HepG2 (cell line): Measurements from ENCODE around the gene ATG16L2. TPM values are rescaled to one million over a fixed set of nuclear protein-coding genes. Genes with fewer than 3 reads are reported as not detected.

Source experiments
- GABPA ChIP-seq, 2 experiments: IDR thresholded peaks; 2 replicates each; pipeline ENCODE4 v1.6.1; 2011 to 2016; ENCODE audit warnings: low read depth in 2 of 2, low read length in 1 of 2, missing biosample characterization in 1 of 2, missing genetic modification characterization in 1 of 2
- MLLT10 ChIP-seq: sonication (generic); formaldehyde crosslinking; IDR thresholded peaks from 2 replicates; pipeline ENCODE4 v1.4.0; 2020; ENCODE audit warnings: missing genetic modification reagents
- RXRA ChIP-seq: sonication (generic); formaldehyde crosslinking; IDR thresholded peaks from 2 replicates; pipeline ENCODE4 v1.5.1; 2020; ENCODE audit warnings: missing genetic modification reagents
- SMAD1 ChIP-seq: sonication (generic); formaldehyde crosslinking; IDR thresholded peaks from 2 replicates; pipeline ENCODE4 v1.4.0; 2020; ENCODE audit warnings: missing genetic modification reagents, low read depth, mild to moderate bottlenecking, borderline replicate concordance
- SP1 ChIP-seq, 2 experiments: fragments of 450-650 bp in 1 of 2; sonication (generic) in 1 of 2; formaldehyde crosslinking in 1 of 2; IDR thresholded peaks; 2 replicates each; pipeline versions ENCODE4 v1.4.0 to v1.6.1; 2016 to 2020; ENCODE audit warnings: missing genetic modification reagents in 1 of 2
- TMF1 ChIP-seq: sonication (generic); formaldehyde crosslinking; IDR thresholded peaks from 2 replicates; pipeline ENCODE4 v1.8.1; 2022; ENCODE audit warnings: low read depth, missing genetic modification reagents
- ZNF264 ChIP-seq: sonication (generic); formaldehyde crosslinking; IDR thresholded peaks from 2 replicates; pipeline ENCODE4 v1.4.0; 2020; ENCODE audit warnings: missing genetic modification reagents
- ZNF501 ChIP-seq: sonication (generic); formaldehyde crosslinking; IDR thresholded peaks from 2 replicates; pipeline ENCODE4 v1.5.1; 2020; ENCODE audit warnings: mild to moderate bottlenecking, moderate library complexity, missing genetic modification reagents
- ZNF569 ChIP-seq: sonication (generic); formaldehyde crosslinking; IDR thresholded peaks from 2 replicates; pipeline ENCODE4 v1.5.0; 2020; ENCODE audit warnings: mild to moderate bottlenecking, missing genetic modification reagents, moderate library complexity, borderline replicate concordance
- ZNF619 ChIP-seq: sonication (generic); formaldehyde crosslinking; IDR thresholded peaks from 2 replicates; pipeline ENCODE4 v1.4.0; 2020; ENCODE audit warnings: mild to moderate bottlenecking, missing genetic modification reagents
- ZNF7 ChIP-seq: IDR thresholded peaks from 2 replicates; pipeline ENCODE4 v1.6.1; 2016; ENCODE audit warnings: missing biosample characterization, missing genetic modification reagents
- ZNF709 ChIP-seq: sonication (generic); formaldehyde crosslinking; IDR thresholded peaks from 2 replicates; pipeline ENCODE4 v1.5.0; 2020; ENCODE audit warnings: mild to moderate bottlenecking, missing genetic modification reagents
- ZNF891 ChIP-seq: sonication (generic); formaldehyde crosslinking; IDR thresholded peaks from 2 replicates; pipeline ENCODE4 v1.5.0; 2020; ENCODE audit warnings: mild to moderate bottlenecking, missing genetic modification reagents
- polyA plus RNA-seq, 8 experiments: library from polyadenylated mRNA; depleted of rRNA in 3 of 8; stranded (reverse) in 7 of 8; unstranded in 1 of 8; fragments of >200 nt; fragmentation: Illumina TruSeq in 4 of 8; extraction: Trizol in 4 of 8; gene quantifications; 2 replicates each; pipeline versions ENCODE4 v1.2.1 to v1.2.3, GENCODE V29; 2011 to 2016; ENCODE audit warnings: low read depth in 4 of 8, missing spikeins in 1 of 8, mixed read lengths in 1 of 8; ENCODE audit not compliant: insufficient read depth in 1 of 8
- total RNA-seq, 5 experiments: library from RNA; depleted of rRNA; stranded (reverse); fragments of >200 nt; fragmentation: Illumina TruSeq; extraction: Trizol; gene quantifications; 2 replicates each; pipeline ENCODE4 v1.2.3, GENCODE V29; 2016; ENCODE audit warnings: low read depth in 1 of 5
- TF ChIP-seq, protein P1 (sequence below): sonication (generic); formaldehyde crosslinking; IDR thresholded peaks from 2 replicates; pipeline ENCODE4 v1.4.0; 2020; ENCODE audit warnings: missing genetic modification reagents
- TF ChIP-seq, protein P2 (sequence below): sonication (generic); formaldehyde crosslinking; IDR thresholded peaks from 2 replicates; pipeline ENCODE4 v1.4.0; 2020; ENCODE audit warnings: missing genetic modification reagents
- TF ChIP-seq, protein P3 (sequence below): sonication (generic); formaldehyde crosslinking; IDR thresholded peaks from 2 replicates; pipeline ENCODE4 v1.4.0; 2020; ENCODE audit warnings: missing genetic modification reagents, borderline replicate concordance
- TF ChIP-seq, protein P4 (sequence below): IDR thresholded peaks from 2 replicates; pipeline ENCODE4 v1.6.1; 2016; ENCODE audit warnings: low read depth

The ATG16L2 gene
- total and polyA plus RNA-seq, 2 of the 13 experiments (the other 11 are each of a cell fraction or from before 2014, with no cell fraction given): 6.2 to 14.8 TPM

DNA sequence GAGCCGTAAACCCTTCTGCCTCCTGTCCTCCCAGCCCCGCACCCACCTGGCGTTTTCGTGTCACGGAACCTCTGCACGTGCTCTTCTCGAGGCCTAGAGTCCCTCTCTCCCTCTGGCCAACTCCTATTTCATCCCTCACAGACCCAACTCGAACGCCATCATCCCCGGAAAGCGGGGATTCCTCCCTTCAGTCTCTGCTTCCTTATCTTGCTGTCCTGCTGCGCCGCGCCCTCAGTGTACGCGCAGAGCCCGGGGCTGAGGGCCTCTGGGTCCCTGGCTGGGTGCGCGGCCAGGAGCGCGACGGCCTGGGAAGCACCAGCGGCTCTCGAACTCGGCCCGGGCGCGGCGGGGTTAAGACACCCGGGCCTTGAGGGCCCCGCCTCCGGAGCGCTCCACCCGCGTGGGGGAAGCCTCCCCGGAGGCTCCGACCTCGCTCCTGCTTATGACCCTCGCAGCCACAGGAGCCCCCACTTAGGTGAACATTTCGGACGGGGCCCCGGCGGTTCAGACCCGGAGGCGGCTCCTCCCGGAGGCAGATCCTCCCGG lies 398 bp upstream of the ATG16L2 start (continued):
- TF ChIP-seq, protein P1, sequence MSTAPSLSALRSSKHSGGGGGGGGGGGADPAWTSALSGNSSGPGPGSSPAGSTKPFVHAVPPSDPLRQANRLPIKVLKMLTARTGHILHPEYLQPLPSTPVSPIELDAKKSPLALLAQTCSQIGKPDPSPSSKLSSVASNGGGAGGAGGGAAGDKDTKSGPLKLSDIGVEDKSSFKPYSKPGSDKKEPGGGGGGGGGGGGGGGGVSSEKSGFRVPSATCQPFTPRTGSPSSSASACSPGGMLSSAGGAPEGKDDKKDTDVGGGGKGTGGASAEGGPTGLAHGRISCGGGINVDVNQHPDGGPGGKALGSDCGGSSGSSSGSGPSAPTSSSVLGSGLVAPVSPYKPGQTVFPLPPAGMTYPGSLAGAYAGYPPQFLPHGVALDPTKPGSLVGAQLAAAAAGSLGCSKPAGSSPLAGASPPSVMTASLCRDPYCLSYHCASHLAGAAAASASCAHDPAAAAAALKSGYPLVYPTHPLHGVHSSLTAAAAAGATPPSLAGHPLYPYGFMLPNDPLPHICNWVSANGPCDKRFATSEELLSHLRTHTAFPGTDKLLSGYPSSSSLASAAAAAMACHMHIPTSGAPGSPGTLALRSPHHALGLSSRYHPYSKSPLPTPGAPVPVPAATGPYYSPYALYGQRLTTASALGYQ (CRISPR knock-in tag): no peak
- TF ChIP-seq, protein P2, sequence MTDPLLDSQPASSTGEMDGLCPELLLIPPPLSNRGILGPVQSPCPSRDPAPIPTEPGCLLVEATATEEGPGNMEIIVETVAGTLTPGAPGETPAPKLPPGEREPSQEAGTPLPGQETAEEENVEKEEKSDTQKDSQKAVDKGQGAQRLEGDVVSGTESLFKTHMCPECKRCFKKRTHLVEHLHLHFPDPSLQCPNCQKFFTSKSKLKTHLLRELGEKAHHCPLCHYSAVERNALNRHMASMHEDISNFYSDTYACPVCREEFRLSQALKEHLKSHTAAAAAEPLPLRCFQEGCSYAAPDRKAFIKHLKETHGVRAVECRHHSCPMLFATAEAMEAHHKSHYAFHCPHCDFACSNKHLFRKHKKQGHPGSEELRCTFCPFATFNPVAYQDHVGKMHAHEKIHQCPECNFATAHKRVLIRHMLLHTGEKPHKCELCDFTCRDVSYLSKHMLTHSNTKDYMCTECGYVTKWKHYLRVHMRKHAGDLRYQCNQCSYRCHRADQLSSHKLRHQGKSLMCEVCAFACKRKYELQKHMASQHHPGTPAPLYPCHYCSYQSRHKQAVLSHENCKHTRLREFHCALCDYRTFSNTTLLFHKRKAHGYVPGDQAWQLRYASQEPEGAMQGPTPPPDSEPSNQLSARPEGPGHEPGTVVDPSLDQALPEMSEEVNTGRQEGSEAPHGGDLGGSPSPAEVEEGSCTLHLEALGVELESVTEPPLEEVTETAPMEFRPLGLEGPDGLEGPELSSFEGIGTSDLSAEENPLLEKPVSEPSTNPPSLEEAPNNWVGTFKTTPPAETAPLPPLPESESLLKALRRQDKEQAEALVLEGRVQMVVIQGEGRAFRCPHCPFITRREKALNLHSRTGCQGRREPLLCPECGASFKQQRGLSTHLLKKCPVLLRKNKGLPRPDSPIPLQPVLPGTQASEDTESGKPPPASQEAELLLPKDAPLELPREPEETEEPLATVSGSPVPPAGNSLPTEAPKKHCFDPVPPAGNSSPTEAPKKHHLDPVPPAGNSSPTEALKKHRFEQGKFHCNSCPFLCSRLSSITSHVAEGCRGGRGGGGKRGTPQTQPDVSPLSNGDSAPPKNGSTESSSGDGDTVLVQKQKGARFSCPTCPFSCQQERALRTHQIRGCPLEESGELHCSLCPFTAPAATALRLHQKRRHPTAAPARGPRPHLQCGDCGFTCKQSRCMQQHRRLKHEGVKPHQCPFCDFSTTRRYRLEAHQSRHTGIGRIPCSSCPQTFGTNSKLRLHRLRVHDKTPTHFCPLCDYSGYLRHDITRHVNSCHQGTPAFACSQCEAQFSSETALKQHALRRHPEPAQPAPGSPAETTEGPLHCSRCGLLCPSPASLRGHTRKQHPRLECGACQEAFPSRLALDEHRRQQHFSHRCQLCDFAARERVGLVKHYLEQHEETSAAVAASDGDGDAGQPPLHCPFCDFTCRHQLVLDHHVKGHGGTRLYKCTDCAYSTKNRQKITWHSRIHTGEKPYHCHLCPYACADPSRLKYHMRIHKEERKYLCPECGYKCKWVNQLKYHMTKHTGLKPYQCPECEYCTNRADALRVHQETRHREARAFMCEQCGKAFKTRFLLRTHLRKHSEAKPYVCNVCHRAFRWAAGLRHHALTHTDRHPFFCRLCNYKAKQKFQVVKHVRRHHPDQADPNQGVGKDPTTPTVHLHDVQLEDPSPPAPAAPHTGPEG (CRISPR knock-in tag): peak; percentile 23; the same call in 1 of the 2 replicates
- TF ChIP-seq ZNF709 (CRISPR knock-in tag) (0 out of 2 replicates have a peak, but pooled peaks have one; percentile 33), SMAD1 (CRISPR knock-in tag) (peak; percentile 63; the same call in 1 of the 2 replicates), ZNF7 (CRISPR knock-in tag) (no peak), MLLT10 (CRISPR knock-in tag) (no peak), ZNF264 (peak; percentile 60; the same call in 1 of the 2 replicates), ZNF569 (CRISPR knock-in tag) (no peak), TMF1 (CRISPR knock-in tag) (peak; percentile 76; the same call in 1 of the 2 replicates), GABPA (IDR thresholded peaks at IDR 0.05; ENCODE audit: low read depth, low read length) (no peak), GABPA (CRISPR knock-in tag; IDR thresholded peaks at IDR 0.05; ENCODE audit: low read depth) (no peak), ZNF619 (CRISPR knock-in tag) (0 out of 2 replicates have a peak, but pooled peaks have one; percentile 12), ZNF501 (CRISPR knock-in tag) (peak; percentile 28), ZNF891 (CRISPR knock-in tag) (peak; percentile 71; the same call in 1 of the 2 replicates), RXRA (CRISPR knock-in tag) (peak; percentile 63), SP1 (IDR thresholded peaks at IDR 0.05) (no peak), SP1 (CRISPR knock-in tag; IDR thresholded peaks at IDR 0.05) (no peak)
- TF ChIP-seq, protein P3, sequence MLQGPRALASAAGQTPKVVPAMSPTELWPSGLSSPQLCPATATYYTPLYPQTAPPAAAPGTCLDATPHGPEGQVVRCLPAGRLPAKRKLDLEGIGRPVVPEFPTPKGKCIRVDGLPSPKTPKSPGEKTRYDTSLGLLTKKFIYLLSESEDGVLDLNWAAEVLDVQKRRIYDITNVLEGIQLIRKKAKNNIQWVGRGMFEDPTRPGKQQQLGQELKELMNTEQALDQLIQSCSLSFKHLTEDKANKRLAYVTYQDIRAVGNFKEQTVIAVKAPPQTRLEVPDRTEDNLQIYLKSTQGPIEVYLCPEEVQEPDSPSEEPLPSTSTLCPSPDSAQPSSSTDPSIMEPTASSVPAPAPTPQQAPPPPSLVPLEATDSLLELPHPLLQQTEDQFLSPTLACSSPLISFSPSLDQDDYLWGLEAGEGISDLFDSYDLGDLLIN (CRISPR knock-in tag): no peak
- TF ChIP-seq, protein P4, sequence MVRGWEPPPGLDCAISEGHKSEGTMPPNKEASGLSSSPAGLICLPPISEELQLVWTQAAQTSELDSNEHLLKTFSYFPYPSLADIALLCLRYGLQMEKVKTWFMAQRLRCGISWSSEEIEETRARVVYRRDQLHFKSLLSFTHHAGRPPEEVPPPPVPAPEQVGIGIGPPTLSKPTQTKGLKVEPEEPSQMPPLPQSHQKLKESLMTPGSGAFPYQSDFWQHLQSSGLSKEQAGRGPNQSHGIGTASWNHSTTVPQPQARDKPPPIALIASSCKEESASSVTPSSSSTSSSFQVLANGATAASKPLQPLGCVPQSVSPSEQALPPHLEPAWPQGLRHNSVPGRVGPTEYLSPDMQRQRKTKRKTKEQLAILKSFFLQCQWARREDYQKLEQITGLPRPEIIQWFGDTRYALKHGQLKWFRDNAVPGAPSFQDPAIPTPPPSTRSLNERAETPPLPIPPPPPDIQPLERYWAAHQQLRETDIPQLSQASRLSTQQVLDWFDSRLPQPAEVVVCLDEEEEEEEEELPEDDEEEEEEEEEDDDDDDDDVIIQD (CRISPR knock-in tag): 0 out of 2 replicates have a peak, but pooled peaks have one; percentile 23
